ENCODE results near the gene SELENOM. TPM values are rescaled to one million over a fixed set of nuclear protein-coding genes. Genes with fewer than 3 reads are reported as not detected.

SELENOM gene
- total and polyA plus RNA-seq, 2 donors (not counting 1 experiment from before 2014, with no cell fraction given): 23.6 to 43.3 TPM

- WGBS (ENCODE audit: insufficient coverage): 80% methylated on average over 7 of the region's 13 CpGs
- Histone ChIP-seq H3K4me3 (ENCODE audit: control extremely low read depth in 1 of 5, extremely low read depth in 1 of 5, insufficient read depth in 1 of 5, low read depth in 2 of 5, low read length in 4 of 5) (no peak overlapping the region), H3K27me3 (replicated peaks in 1 of 4; ENCODE audit: control extremely low read depth in 1 of 4, control insufficient read depth in 3 of 4, insufficient read depth in 4 of 4, low read length in 3 of 4) (peaks cover 0 to 14% (median 0%) of the 10 kb centered on the region in 4 experiments), H2AFZ (ENCODE audit: insufficient read depth, low read depth, low read length, poor library complexity, severe bottlenecking) (no peak overlapping the region), H3K4me2 (replicated peaks; ENCODE audit: low read depth, low read length, poor library complexity, severe bottlenecking) (peak overlapping the region; percentile 43), H3K27ac (ENCODE audit: low read length in 2 of 2) (no peak overlapping the region), H3K79me2 (ENCODE audit: control insufficient read depth, insufficient read depth, low read length) (no peaks in the 10 kb centered on the region), H4K20me1 (ENCODE audit: control insufficient read depth, insufficient read depth, low read length, poor library complexity, severe bottlenecking) (no peaks in the 10 kb centered on the region), H3K36me3 (replicated peaks in 1 of 2; ENCODE audit: control extremely low read depth in 1 of 2, control insufficient read depth in 1 of 2, extremely low read depth in 1 of 2, insufficient read depth in 2 of 2, low read length in 1 of 2) (no peaks in the 10 kb centered on the region), H3K9me3 (ENCODE audit: control extremely low read depth in 1 of 3, control insufficient read depth in 2 of 3, insufficient read depth in 1 of 3, low read length in 2 of 3) (peaks cover 0 to 9% (median 0%) of the 10 kb centered on the region in 3 donors), H3K9ac (ENCODE audit: low read length) (no peak overlapping the region), H3K4me1 (ENCODE audit: control insufficient read depth in 2 of 2, insufficient read depth in 2 of 2, low read length in 2 of 2) (peaks cover 5 to 12% of the 10 kb centered on the region in 2 donors)
- Mint-ChIP-seq H3K4me1 (peaks cover 6% of the 10 kb centered on the region), H3K4me3 (no peak overlapping the region), H3K9me3 (ENCODE audit: insufficient read depth) (no peaks in the 10 kb centered on the region), H3K27ac (no peak overlapping the region), H3K27me3 (no peaks in the 10 kb centered on the region)
- intact Hi-C loops (cut with micrococcal nuclease): no loop called here
- TF ChIP-seq EZH2 (IDR thresholded peaks at IDR 0.05; ENCODE audit: borderline replicate concordance, insufficient read depth, low read depth, low read length, poor library complexity, severe bottlenecking) (no peak), CTCF (IDR thresholded peaks at IDR 0.05) (no peak)
- ATAC-seq (ENCODE audit: low read depth) (no peak), DNase-seq (no peak)
- ChIA-PET POLR2A (no interaction called here), CTCF (no interaction called here)
These were observed 19.5 kb upstream of the SELENOM start for GRCh38 chr22:31126869-31127175.

GRCh38 chr22:31126128-31126868 lies 18.9 kb upstream of the SELENOM start:
- POLR2A ChIA-PET: no interaction called here
- ATAC-seq (ENCODE audit: low read depth) (no peak), DNase-seq (no peak)
- 78% methylated on average over 19 of the region's 22 CpGs for WGBS (ENCODE audit: insufficient coverage)
- H3K36me3 ChIP-seq (replicated peaks in 1 of 2; ENCODE audit: control extremely low read depth in 1 of 2, control insufficient read depth in 1 of 2, extremely low read depth in 1 of 2, insufficient read depth in 2 of 2, low read length in 1 of 2): no peaks in the 10 kb centered on the region
- intact Hi-C loops (cut with micrococcal nuclease): no loop called here
- no peaks in the 10 kb centered on the region for H3K79me2 ChIP-seq (ENCODE audit: control insufficient read depth, insufficient read depth, low read length)
- H3K27me3 ChIP-seq (replicated peaks in 1 of 4; ENCODE audit: control extremely low read depth in 1 of 4, control insufficient read depth in 3 of 4, insufficient read depth in 4 of 4, low read length in 3 of 4): peaks cover 0 to 14% (median 0%) of the 10 kb centered on the region in 4 experiments
- H3K4me1 ChIP-seq (ENCODE audit: control insufficient read depth in 2 of 2, insufficient read depth in 2 of 2, low read length in 2 of 2): peaks cover 5 to 12% of the 10 kb centered on the region in 2 donors
- no peaks in the 10 kb centered on the region for H4K20me1 ChIP-seq (ENCODE audit: control insufficient read depth, insufficient read depth, low read length, poor library complexity, severe bottlenecking)
- no peak overlapping the region for H3K27ac ChIP-seq (ENCODE audit: low read length in 2 of 2)
- H3K27me3 Mint-ChIP-seq: no peaks in the 10 kb centered on the region
- peaks cover 0 to 9% (median 0%) of the 10 kb centered on the region in 3 donors for H3K9me3 ChIP-seq (ENCODE audit: control extremely low read depth in 1 of 3, control insufficient read depth in 2 of 3, insufficient read depth in 1 of 3, low read length in 2 of 3)
- peaks cover 6% of the 10 kb centered on the region for H3K4me1 Mint-ChIP-seq
- H2AFZ ChIP-seq (ENCODE audit: insufficient read depth, low read depth, low read length, poor library complexity, severe bottlenecking): no peak overlapping the region
- H3K9me3 Mint-ChIP-seq (ENCODE audit: insufficient read depth): no peaks in the 10 kb centered on the region
- no peak overlapping the region for H3K4me3 Mint-ChIP-seq
- no peak overlapping the region for H3K27ac Mint-ChIP-seq
- no peak overlapping the region for H3K4me2 ChIP-seq (replicated peaks; ENCODE audit: low read depth, low read length, poor library complexity, severe bottlenecking)
- CTCF ChIA-PET: no interaction called here
- no peak overlapping the region for H3K4me3 ChIP-seq (ENCODE audit: control extremely low read depth in 1 of 5, extremely low read depth in 1 of 5, insufficient read depth in 1 of 5, low read depth in 2 of 5, low read length in 4 of 5)
- TF ChIP-seq EZH2 (IDR thresholded peaks at IDR 0.05; ENCODE audit: borderline replicate concordance, insufficient read depth, low read depth, low read length, poor library complexity, severe bottlenecking) (no peak), CTCF (IDR thresholded peaks at IDR 0.05) (no peak)
- H3K9ac ChIP-seq (ENCODE audit: low read length): no peak overlapping the region
